GM12891 (cell line): ENCODE data around the gene ATP5PB.

ENCODE experiments used
- POLR2A ChIP-seq: IDR thresholded peaks from 2 replicates; pipeline ENCODE4 v1.6.1; 2011; ENCODE audit warnings: low read depth, low read length, control low read depth
- POLR2AphosphoS5 ChIP-seq: IDR thresholded peaks from 2 replicates; pipeline ENCODE4 v1.6.1; 2011; ENCODE audit warnings: low read depth, low read length, control low read depth
- SPI1 ChIP-seq: IDR thresholded peaks from 2 replicates; pipeline ENCODE4 v1.6.1; 2011; ENCODE audit warnings: low read depth, low read length, control low read depth
- TAF1 ChIP-seq: IDR thresholded peaks from 2 replicates; pipeline ENCODE4 v1.6.1; 2011; ENCODE audit warnings: low read depth, low read length, control low read depth

- no peak for TF ChIP-seq POLR2A
- no peak for TF ChIP-seq TAF1
- TF ChIP-seq POLR2AphosphoS5: no peak
- TF ChIP-seq SPI1: peak; percentile 60
Measured at GRCh38 chr1:111480674-111481073, 31.4 kb downstream of the ATP5PB start.
